RWPE2 (cell line): ENCODE data around the gene CP.

Experiments used
- ATAC-seq: fragments of 200-7000 bp; cut with Tn5 transposase; 3 replicates; pipeline ENCODE4 v1.9.1; 2021; ENCODE audit warnings: low read depth
- DNase-seq: peaks from one replicate; pipeline ENCODE4 v3.0.0-alpha.2; 2020; ENCODE audit warnings: low spot score
- H3K27ac ChIP-seq: fragments of 450-650 bp; 2 replicates; pipeline ENCODE4 v1.5.1; 2017; ENCODE audit warnings: mild to moderate bottlenecking; ENCODE audit not compliant: poor library complexity, severe bottlenecking
- H3K27me3 ChIP-seq: fragments of 250-450 bp; sonication (Bioruptor Pico); 2 replicates; pipeline ENCODE4 v1.5.1; 2021; ENCODE audit warnings: mild to moderate bottlenecking, moderate library complexity; ENCODE audit not compliant: insufficient read depth, poor library complexity, severe bottlenecking
- H3K36me3 ChIP-seq: fragments of 250-450 bp; sonication (Bioruptor Pico); 2 replicates; pipeline ENCODE4 v1.5.1; 2020; ENCODE audit warnings: low read depth, mild to moderate bottlenecking, moderate library complexity
- H3K4me1 ChIP-seq: fragments of 250-450 bp; sonication (Bioruptor Pico); 2 replicates; pipeline ENCODE4 v1.5.1; 2021; ENCODE audit warnings: mild to moderate bottlenecking, moderate library complexity; ENCODE audit not compliant: insufficient read depth, poor library complexity, severe bottlenecking
- H3K4me3 ChIP-seq: fragments of 250-450 bp; sonication (Bioruptor Pico); 2 replicates; pipeline ENCODE4 v1.5.1; 2021; ENCODE audit warnings: mild to moderate bottlenecking, moderate library complexity; ENCODE audit not compliant: severe bottlenecking
- H3K9me3 ChIP-seq: fragments of 250-450 bp; sonication (Bioruptor Pico); 2 replicates; pipeline ENCODE4 v1.5.1; 2021; ENCODE audit warnings: mild to moderate bottlenecking, moderate library complexity; ENCODE audit not compliant: severe bottlenecking
- TF ChIP-seq, protein P1 (sequence below): fragments of 450-650 bp; IDR thresholded peaks from one replicate; pipeline ENCODE4 v1.5.1; 2017; ENCODE audit warnings: mild to moderate bottlenecking, moderate library complexity; ENCODE audit not compliant: poor library complexity, severe bottlenecking

The CP gene

DNA sequence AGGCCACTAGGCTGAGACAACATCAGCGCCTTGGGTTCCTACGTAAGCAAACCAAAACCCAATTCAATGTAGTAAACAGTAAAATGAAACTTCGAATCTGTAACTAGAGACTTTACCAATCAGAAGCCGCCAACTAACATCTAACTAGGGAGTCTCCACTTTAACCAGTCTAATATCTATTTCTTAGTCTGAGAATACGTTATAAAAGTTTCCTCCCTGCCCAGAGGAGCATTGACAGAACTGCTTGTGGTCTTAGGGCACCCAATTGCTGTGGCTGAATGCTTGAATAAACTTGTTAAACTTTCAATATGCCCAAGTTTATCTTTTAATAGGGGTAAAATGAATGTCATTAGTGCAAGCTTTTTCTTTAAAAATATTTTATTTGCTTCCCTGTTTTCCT, 4.3 kb downstream of the CP start:
- TF ChIP-seq, protein P1, sequence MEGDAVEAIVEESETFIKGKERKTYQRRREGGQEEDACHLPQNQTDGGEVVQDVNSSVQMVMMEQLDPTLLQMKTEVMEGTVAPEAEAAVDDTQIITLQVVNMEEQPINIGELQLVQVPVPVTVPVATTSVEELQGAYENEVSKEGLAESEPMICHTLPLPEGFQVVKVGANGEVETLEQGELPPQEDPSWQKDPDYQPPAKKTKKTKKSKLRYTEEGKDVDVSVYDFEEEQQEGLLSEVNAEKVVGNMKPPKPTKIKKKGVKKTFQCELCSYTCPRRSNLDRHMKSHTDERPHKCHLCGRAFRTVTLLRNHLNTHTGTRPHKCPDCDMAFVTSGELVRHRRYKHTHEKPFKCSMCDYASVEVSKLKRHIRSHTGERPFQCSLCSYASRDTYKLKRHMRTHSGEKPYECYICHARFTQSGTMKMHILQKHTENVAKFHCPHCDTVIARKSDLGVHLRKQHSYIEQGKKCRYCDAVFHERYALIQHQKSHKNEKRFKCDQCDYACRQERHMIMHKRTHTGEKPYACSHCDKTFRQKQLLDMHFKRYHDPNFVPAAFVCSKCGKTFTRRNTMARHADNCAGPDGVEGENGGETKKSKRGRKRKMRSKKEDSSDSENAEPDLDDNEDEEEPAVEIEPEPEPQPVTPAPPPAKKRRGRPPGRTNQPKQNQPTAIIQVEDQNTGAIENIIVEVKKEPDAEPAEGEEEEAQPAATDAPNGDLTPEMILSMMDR, result no peak
- Histone ChIP-seq H3K27ac (no peak overlapping the region), H3K27me3 (no peaks in the 10 kb centered on the region), H3K36me3 (no peaks in the 10 kb centered on the region), H3K4me1 (peaks cover 5% of the 10 kb centered on the region), H3K4me3 (no peak overlapping the region), H3K9me3 (no peaks in the 10 kb centered on the region)
- DNase-seq, result no peak
- no peak for ATAC-seq

DNA sequence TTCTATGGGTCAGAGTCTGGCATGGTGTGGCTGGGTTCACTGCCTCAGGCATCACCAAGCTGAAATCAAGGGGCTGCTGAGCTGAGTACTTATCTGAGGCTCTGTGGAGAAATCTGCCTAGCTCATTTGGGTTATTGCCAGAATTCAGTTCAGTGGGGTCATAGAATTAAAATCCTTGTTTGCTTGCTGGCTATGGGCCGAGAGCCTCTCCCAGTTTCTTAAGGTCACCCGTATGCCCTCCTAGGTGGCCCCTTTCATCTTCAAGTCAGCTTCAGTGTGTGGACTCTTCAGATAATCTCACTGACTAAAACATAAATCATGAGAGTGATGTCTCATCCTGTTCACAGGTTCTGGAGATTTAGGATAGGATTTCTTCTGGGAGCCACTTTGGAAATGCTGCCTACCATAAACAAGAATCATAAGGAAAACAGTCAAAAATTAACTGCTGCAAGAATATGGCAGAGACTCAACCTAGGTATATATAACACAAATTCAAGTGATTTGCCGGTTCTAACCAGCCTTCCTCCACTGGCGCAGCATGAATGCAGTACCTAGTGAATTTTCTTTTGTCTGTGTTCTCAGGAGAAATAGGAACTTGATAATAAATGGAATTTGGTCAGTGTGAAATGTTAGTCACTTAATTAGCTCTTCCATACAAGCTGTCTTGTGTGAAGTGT, 5.3 kb downstream of the CP start:
- no peaks in the 10 kb centered on the region for H3K27me3 ChIP-seq

DNA sequence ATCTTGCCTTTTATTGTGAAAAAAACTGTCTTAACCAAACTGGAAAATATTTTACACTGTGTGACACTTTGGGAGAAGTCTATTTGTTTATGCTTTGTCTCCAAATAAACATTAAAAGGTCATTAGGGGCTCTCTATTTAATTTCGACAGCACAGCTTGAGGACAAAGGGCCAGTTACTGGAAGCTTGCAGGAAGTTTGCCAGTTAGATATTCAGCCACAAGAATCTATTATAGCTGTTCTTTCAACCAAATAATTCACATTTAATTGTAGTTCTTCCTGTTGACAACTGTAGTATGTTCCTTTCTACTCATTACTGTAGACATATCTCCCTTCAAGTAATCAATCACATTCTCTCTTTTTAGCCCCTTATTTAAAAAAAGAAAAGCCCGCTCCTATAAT, 6.1 kb downstream of the CP start:
- H3K9me3 ChIP-seq, result no peaks in the 10 kb centered on the region
- TF ChIP-seq, protein P1, result no peak
- H3K27me3 ChIP-seq, result no peaks in the 10 kb centered on the region
- no peaks in the 10 kb centered on the region for H3K36me3 ChIP-seq
- H3K27ac ChIP-seq, result no peak overlapping the region
- no peak overlapping the region for H3K4me3 ChIP-seq
- H3K4me1 ChIP-seq, result peaks cover 5% of the 10 kb centered on the region
- DNase-seq, result no peak
- ATAC-seq, result no peak

More for the DNA sequence above, 5.3 kb downstream of the CP start:
- Histone ChIP-seq H3K4me1 (peaks cover 5% of the 10 kb centered on the region), H3K27ac (no peak overlapping the region), H3K4me3 (no peak overlapping the region), H3K36me3 (no peaks in the 10 kb centered on the region), H3K9me3 (no peaks in the 10 kb centered on the region)
- ATAC-seq (peak; percentile 45; the same call in 2 of the 3 replicates), DNase-seq (no peak)
- TF ChIP-seq, protein P1, result no peak

DNA sequence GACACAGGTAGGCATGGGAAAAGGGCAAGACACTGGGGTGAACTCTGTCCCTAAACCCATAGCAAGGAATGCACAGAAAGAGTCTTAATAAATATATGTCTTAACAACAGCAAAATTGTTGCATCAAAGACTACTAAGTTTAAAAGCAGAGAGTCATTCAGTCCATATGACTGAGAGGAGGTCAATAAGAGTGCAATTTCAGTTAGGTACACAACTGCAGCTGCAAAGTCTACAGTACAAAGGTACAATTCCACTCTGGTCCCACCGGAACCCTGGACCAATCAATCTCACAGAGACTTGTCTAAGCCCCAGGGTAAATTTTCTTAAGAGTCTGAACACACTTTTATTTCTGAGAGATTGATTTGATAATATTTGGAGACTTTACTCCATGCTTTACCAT, 6.9 kb downstream of the CP start:
- ATAC-seq, result no peak
- no peak overlapping the region for H3K4me3 ChIP-seq
- no peaks in the 10 kb centered on the region for H3K9me3 ChIP-seq
- DNase-seq, result no peak
- no peaks in the 10 kb centered on the region for H3K36me3 ChIP-seq
- no peaks in the 10 kb centered on the region for H3K27me3 ChIP-seq
- peaks cover 5% of the 10 kb centered on the region for H3K4me1 ChIP-seq
- TF ChIP-seq, protein P1, result no peak
- no peak overlapping the region for H3K27ac ChIP-seq

DNA sequence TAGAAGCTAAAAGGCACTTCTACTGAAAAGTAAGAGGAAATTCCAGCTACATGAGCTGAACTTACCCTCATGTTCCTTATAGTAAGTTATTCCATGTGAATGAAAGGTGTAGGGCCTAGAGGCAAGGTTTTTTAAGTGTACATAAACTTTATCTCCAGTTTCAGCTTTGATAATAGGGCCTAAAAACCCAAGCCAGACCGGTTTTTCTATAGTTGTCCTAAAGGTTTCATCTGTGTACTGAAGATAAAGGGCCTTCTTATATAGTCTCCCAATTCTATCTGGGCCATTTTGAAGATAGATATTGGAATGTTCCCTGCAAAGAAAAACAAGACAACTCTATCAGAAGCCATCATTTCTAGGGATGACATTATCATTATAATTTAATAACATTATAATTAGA, 9.2 kb downstream of the CP start:
- no peak overlapping the region for H3K4me3 ChIP-seq
- H3K27me3 ChIP-seq, result no peaks in the 10 kb centered on the region
- peaks cover 7% of the 10 kb centered on the region for H3K4me1 ChIP-seq
- TF ChIP-seq, protein P1, result no peak
- H3K9me3 ChIP-seq, result no peaks in the 10 kb centered on the region
- no peak overlapping the region for H3K27ac ChIP-seq
- no peak for DNase-seq
- no peaks in the 10 kb centered on the region for H3K36me3 ChIP-seq
- ATAC-seq, result no peak
